BLaER1 (cell line): ENCODE measurements around the gene OXCT1.
A peak's percentile ranks its signal among the peaks of the same experiment; 100 is the strongest.

Experiments used
- H3K27ac ChIP-seq: shearing (Covaris generic); formaldehyde crosslinking; 2 replicates; pipeline ENCODE4 v1.8.1; 2022
- H3K27me3 ChIP-seq: shearing (Covaris generic); formaldehyde crosslinking; 2 replicates; pipeline ENCODE4 v1.8.1; 2022
- H3K36me3 ChIP-seq: shearing (Covaris generic); formaldehyde crosslinking; 2 replicates; pipeline ENCODE4 v1.8.1; 2022
- H3K4me1 ChIP-seq: shearing (Covaris generic); formaldehyde crosslinking; 2 replicates; pipeline ENCODE4 v1.8.1; 2022
- H3K4me2 ChIP-seq: shearing (Covaris generic); formaldehyde crosslinking; 2 replicates; pipeline ENCODE4 v1.8.1; 2022
- H3K4me3 ChIP-seq: shearing (Covaris generic); formaldehyde crosslinking; 2 replicates; pipeline ENCODE4 v1.8.1; 2022
- H3K9ac ChIP-seq: shearing (Covaris generic); formaldehyde crosslinking; 2 replicates; pipeline ENCODE4 v1.8.1; 2022
- H3K9me3 ChIP-seq: shearing (Covaris generic); formaldehyde crosslinking; 2 replicates; pipeline ENCODE4 v1.8.1; 2022
- H4K20me1 ChIP-seq: shearing (Covaris generic); formaldehyde crosslinking; 2 replicates; pipeline ENCODE4 v1.8.1; 2022
- Cebpa-rat ChIP-seq: shearing (Covaris generic); IDR thresholded peaks from 2 replicates; pipeline ENCODE4 v1.8.1; 2022

OXCT1 gene

DNA sequence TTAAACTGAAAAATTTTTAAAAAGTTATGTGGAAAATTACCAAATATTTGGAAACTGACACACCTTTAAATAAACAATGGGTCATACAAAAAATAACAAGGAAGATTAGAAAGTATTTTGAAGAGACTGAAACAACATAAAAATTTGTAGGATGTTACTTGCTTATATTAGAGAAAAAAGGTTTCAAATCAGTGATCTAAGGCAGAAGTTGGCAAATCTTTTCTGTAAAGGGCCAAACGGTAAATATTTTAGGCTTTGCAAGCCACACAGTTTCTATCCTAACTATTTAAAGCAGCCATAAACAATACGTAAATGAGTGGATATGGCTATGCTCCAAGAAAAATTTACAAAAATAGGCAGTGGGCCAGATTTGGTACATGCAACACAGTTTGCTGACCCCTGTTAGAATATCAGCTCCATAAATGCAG lies 81.3 kb downstream of the OXCT1 start:
- Histone ChIP-seq H3K4me2 (no peak overlapping the region), H3K4me1 (no peaks in the 10 kb centered on the region), H4K20me1 (no peaks in the 10 kb centered on the region), H3K9me3 (no peaks in the 10 kb centered on the region), H3K4me3 (no peak overlapping the region), H3K27ac (no peak overlapping the region), H3K27me3 (no peaks in the 10 kb centered on the region), H3K9ac (no peak overlapping the region), H3K36me3 (peaks cover 58% of the 10 kb centered on the region)
- TF ChIP-seq Cebpa-rat: no peak

DNA sequence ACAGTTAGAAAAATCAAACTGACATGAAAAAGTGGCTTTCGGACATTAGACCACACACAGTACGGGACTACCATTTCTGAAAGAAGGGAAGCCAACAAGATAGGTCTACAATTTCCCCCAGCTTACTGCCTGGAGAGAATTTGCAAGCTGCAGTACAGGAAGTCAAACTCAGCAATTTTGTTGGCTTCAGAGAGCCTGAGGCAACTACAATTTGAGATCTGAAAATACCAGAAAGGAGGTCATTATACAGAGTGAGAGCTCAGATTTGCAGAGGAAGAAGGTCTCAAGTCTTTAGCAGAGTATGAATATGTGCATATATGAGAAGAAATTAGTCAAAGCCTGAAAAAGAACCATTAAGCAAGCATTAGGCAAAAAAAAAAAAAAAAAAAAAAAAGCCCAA lies 83.0 kb downstream of the OXCT1 start:
- Histone ChIP-seq H3K27me3 (no peaks in the 10 kb centered on the region), H3K9me3 (no peaks in the 10 kb centered on the region), H3K4me2 (no peak overlapping the region), H3K27ac (no peak overlapping the region), H3K9ac (no peak overlapping the region), H3K4me3 (no peak overlapping the region), H4K20me1 (no peaks in the 10 kb centered on the region), H3K36me3 (peaks cover 55% of the 10 kb centered on the region), H3K4me1 (no peaks in the 10 kb centered on the region)
- no peak for TF ChIP-seq Cebpa-rat

DNA sequence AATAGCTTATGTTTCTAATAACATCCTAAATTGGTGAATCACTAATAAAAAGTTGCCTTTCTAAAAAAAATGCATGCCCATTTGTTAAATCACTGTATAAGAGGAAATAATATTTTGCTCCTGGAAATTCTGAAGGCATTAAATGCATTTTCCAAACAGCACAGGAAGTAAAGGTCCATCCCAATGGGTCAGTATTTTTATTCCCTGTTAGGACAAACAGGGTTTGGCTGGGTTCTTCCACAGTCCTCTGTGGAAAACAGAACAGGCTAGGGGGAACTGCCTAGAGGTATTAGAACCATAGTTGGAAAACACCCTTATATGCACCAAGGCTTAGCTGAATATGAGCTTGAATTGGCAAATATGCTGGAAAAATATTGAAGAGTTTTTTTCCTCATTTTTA lies 85.2 kb downstream of the OXCT1 start:
- no peaks in the 10 kb centered on the region for H3K4me1 ChIP-seq
- H3K9me3 ChIP-seq: no peaks in the 10 kb centered on the region
- H3K4me3 ChIP-seq: no peak overlapping the region
- no peaks in the 10 kb centered on the region for H3K27me3 ChIP-seq
- H3K4me2 ChIP-seq: no peak overlapping the region
- no peak overlapping the region for H3K9ac ChIP-seq
- no peak for TF ChIP-seq Cebpa-rat
- no peak overlapping the region for H3K27ac ChIP-seq
- H3K36me3 ChIP-seq: peaks cover 49% of the 10 kb centered on the region
- H4K20me1 ChIP-seq: no peaks in the 10 kb centered on the region

DNA sequence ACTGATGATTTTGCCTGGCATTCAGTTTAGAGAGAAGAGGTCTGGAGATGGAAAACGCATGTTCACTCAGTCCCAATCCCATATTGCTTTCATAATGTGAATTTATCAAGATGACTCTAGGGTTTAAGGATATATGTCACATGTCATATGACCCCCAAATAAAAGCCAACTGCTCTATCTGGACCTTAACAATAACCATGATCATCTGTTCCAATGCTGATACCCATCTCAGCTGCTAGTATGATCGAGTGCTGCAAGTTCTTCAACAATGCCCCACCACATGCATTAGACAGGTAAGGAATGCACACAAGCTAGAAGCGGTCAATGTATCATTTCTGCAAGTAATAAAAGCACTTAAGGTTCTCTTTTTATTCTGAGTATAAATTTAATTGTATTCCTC lies 91.8 kb downstream of the OXCT1 start:
- Histone ChIP-seq H3K36me3 (peaks cover 33% of the 10 kb centered on the region; the same call in 1 of the 2 replicates), H3K4me2 (no peak overlapping the region), H3K27me3 (no peaks in the 10 kb centered on the region), H3K4me1 (no peaks in the 10 kb centered on the region), H3K9me3 (no peaks in the 10 kb centered on the region), H3K4me3 (no peak overlapping the region), H3K27ac (no peak overlapping the region), H4K20me1 (no peaks in the 10 kb centered on the region), H3K9ac (no peak overlapping the region)
- TF ChIP-seq Cebpa-rat: no peak

DNA sequence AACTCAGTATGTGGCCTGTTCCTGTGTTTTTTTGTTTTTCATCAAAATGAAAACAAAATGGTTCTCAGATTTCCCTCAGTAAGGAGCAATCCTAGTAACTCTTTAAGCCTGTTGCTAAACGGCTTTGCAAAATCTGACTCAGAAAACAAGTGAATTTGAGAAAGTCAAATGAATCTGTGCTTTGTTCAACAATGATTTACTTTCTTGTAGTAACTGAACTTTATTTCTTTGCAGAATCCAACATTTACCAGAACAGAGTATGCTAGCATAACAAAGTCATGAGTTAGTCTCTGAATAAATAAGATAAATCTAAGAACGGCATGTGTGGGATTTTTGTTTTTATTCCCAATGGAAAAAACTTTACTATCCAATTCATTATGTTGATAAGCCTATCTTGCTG lies 93.8 kb downstream of the OXCT1 start:
- no peaks in the 10 kb centered on the region for H4K20me1 ChIP-seq
- no peaks in the 10 kb centered on the region for H3K9me3 ChIP-seq
- no peaks in the 10 kb centered on the region for H3K4me1 ChIP-seq
- TF ChIP-seq Cebpa-rat: no peak
- H3K9ac ChIP-seq: no peak overlapping the region
- H3K27me3 ChIP-seq: no peaks in the 10 kb centered on the region
- no peak overlapping the region for H3K4me2 ChIP-seq
- no peak overlapping the region for H3K27ac ChIP-seq
- peaks cover 16% of the 10 kb centered on the region; the same call in 1 of the 2 replicates for H3K36me3 ChIP-seq
- H3K4me3 ChIP-seq: no peak overlapping the region

DNA sequence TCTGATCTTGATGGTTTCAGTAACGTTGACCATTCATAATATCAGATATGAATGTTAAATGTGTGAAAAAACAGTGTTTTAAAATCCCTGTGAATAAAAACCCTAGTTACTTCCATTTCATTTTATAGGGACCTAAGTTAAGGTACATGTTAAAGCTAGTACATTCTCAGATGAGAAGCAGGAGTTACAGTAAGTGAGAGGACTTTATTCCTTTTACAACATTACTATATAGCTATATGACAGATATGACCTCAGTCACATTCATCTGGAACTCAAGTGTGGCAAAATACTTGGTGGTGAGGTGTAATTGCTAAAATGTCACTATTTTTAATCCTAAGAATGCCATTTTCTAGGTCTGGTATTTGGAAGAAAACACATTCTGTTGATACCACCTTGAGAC lies 96.4 kb downstream of the OXCT1 start:
- no peaks in the 10 kb centered on the region for H3K4me1 ChIP-seq
- H3K9me3 ChIP-seq: no peaks in the 10 kb centered on the region
- H3K9ac ChIP-seq: no peak overlapping the region
- TF ChIP-seq Cebpa-rat: no peak
- H3K4me3 ChIP-seq: no peak overlapping the region
- H3K27me3 ChIP-seq: no peaks in the 10 kb centered on the region
- no peak overlapping the region for H3K4me2 ChIP-seq
- H3K36me3 ChIP-seq: peaks cover 25% of the 10 kb centered on the region
- H3K27ac ChIP-seq: no peak overlapping the region
- H4K20me1 ChIP-seq: no peaks in the 10 kb centered on the region

DNA sequence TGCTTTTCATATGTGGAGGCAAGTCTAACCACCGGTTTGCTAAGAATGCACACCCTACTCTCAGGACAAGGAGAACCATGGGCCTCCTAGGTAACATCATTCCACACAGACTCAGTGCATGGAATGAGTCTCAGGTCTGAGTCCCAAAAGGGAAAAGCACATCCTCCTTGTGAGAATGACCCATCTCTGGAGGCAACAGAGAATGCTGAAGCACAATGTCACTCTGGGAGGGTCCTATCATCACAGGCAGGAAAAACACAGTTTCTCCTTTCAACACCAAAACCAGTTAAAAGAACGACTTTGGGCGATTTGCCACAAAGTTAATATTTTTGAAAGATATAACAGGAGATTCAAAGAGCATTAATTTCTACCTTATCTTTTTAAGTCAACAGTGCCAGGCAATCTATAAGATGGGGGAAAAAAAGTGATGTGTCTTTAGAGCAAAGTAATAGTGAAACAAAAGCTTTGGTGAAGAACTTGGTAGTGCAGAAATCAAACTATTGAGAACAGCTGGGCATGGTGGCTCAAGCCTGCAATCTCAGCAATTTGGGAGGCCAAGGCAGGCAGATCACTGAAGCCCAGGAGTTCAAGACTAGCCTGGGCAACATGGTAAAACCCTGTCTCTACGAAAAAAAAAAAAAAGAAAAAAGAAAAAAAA lies 97.3 kb downstream of the OXCT1 start:
- Histone ChIP-seq H3K4me2 (no peak overlapping the region), H4K20me1 (no peaks in the 10 kb centered on the region), H3K27ac (no peak overlapping the region), H3K4me1 (no peaks in the 10 kb centered on the region), H3K27me3 (no peaks in the 10 kb centered on the region), H3K9ac (no peak overlapping the region), H3K4me3 (no peak overlapping the region), H3K9me3 (no peaks in the 10 kb centered on the region), H3K36me3 (peaks cover 31% of the 10 kb centered on the region)
- no peak for TF ChIP-seq Cebpa-rat

DNA sequence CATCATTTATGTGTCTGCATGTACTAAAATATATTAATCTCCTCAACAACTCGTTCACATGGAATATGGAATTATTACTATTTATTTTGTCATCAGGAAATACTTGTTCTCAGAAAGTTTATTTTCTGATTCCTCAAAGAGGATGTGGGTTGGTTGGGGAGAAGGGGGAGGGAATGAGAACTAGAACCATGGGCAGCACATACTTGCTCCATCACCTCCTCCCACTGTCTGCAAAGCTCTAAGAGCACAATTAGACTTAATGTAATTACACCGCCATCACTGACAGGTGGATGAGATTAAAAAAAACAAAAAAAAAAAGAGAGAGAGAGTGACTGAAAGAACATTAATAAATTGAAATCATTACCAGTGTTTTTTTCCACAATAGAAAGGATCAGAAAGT lies 98.2 kb downstream of the OXCT1 start:
- H4K20me1 ChIP-seq: no peaks in the 10 kb centered on the region
- no peaks in the 10 kb centered on the region for H3K4me1 ChIP-seq
- H3K27me3 ChIP-seq: no peaks in the 10 kb centered on the region
- no peak overlapping the region for H3K4me3 ChIP-seq
- no peak overlapping the region for H3K9ac ChIP-seq
- H3K27ac ChIP-seq: no peak overlapping the region
- TF ChIP-seq Cebpa-rat: no peak
- H3K36me3 ChIP-seq: peaks cover 32% of the 10 kb centered on the region
- no peak overlapping the region for H3K4me2 ChIP-seq
- H3K9me3 ChIP-seq: no peaks in the 10 kb centered on the region

DNA sequence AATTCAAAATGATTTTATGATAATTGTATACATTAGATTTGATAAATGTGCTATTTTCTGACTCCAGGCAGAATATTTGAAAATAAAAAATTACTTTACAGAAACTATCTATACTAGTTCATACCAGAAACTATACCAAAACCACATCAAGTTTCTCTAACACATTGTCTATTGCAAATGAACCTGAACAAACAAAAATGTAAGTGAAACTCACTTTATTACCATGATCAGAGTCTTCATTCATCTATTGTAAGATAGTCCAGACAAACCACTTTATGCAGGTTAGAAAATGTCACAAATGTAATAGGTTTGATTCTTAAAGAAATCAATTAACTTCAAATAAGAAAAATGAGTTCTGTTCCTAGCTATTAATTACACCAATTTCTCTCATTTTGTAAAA lies 99.4 kb downstream of the OXCT1 start:
- Histone ChIP-seq H4K20me1 (no peaks in the 10 kb centered on the region), H3K4me2 (no peak overlapping the region), H3K9me3 (no peaks in the 10 kb centered on the region), H3K36me3 (peaks cover 32% of the 10 kb centered on the region), H3K9ac (no peak overlapping the region), H3K27me3 (no peaks in the 10 kb centered on the region), H3K4me3 (no peak overlapping the region), H3K27ac (no peak overlapping the region), H3K4me1 (no peaks in the 10 kb centered on the region)
- TF ChIP-seq Cebpa-rat: no peak

DNA sequence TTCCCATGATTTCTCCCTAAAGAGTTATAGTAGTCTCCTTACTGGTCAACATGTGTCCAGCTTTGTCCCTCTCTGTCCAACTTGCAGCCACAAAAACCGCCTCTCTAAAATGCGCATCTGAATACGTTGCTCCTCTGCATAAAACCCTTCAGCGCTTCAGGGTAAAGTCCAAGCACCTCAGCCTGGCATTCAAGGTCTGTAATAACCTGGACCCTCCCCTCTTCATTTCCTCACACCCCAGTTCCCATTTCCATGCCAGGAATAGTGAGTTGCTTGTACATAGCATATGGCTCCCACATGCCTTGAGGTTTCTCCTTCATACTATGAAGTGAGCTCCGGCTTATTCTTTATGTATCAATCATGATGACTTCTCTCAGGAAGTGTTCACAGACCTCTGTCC lies 101.5 kb downstream of the OXCT1 start:
- no peak for TF ChIP-seq Cebpa-rat
- Histone ChIP-seq H3K4me2 (no peak overlapping the region), H3K4me1 (peaks cover 11% of the 10 kb centered on the region), H3K9me3 (no peaks in the 10 kb centered on the region), H4K20me1 (no peaks in the 10 kb centered on the region), H3K36me3 (peaks cover 22% of the 10 kb centered on the region), H3K27ac (no peak overlapping the region), H3K9ac (no peak overlapping the region), H3K4me3 (no peak overlapping the region), H3K27me3 (no peaks in the 10 kb centered on the region)

DNA sequence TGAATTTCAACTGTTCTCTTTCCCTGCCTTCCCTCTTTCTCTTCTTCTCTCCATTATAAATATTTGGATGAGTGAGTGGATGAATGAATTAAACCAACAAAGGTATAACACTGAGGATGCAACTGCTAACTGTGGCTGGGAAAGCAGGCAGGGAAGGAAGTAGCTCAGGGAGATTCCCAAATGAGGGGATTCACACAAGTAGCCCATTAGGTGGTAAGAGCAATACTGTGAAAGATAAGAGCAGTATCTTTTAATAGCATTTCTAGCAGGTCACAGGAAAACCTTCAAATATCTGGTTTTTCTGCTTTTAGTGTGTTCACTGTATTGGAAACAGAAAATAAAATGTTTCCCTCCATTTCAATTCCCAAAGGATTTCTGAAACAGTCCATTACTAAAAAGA lies 105.6 kb downstream of the OXCT1 start:
- no peak overlapping the region for H3K27ac ChIP-seq
- no peaks in the 10 kb centered on the region for H3K9me3 ChIP-seq
- peaks cover 11% of the 10 kb centered on the region for H3K4me1 ChIP-seq
- TF ChIP-seq Cebpa-rat: no peak
- H3K36me3 ChIP-seq: peaks cover 34% of the 10 kb centered on the region
- no peaks in the 10 kb centered on the region for H4K20me1 ChIP-seq
- H3K4me3 ChIP-seq: no peak overlapping the region
- no peaks in the 10 kb centered on the region for H3K27me3 ChIP-seq
- no peak overlapping the region for H3K9ac ChIP-seq
- H3K4me2 ChIP-seq: peak overlapping the region; percentile 8; the same call in 1 of the 2 replicates
